AG09309 (cell line): ENCODE measurements around the gene ABHD10.
A peak's percentile ranks its signal among the peaks of the same experiment; 100 is the strongest.

Experiments used
- DNase-seq: peaks from one replicate; pipeline ENCODE4 v3.0.0-alpha.2; 2010; ENCODE audit warnings: low read depth
- H3K4me3 ChIP-seq: 2 replicates; pipeline ENCODE4 v1.5.1; 2011; ENCODE audit warnings: mild to moderate bottlenecking, low read depth, low read length, moderate library complexity; ENCODE audit not compliant: control insufficient read depth
- CTCF ChIP-seq: IDR thresholded peaks from 2 replicates; pipeline ENCODE4 v1.5.1; 2011; ENCODE audit warnings: mild to moderate bottlenecking, low read depth, low read length, inconsistent platforms; ENCODE audit not compliant: insufficient read depth, control insufficient read depth; ENCODE audit errors: missing control alignments

The ABHD10 gene

GRCh38 chr3:111999484-112000324 lies 20.9 kb downstream of the ABHD10 start:
- peak overlapping the region; percentile 60 for H3K4me3 ChIP-seq
- DNase-seq = no peak
- no peak for TF ChIP-seq CTCF

- no peak for DNase-seq
- no peak overlapping the region for H3K4me3 ChIP-seq
- TF ChIP-seq CTCF = no peak
Measured at GRCh38 chr3:112000367-112000771, 21.5 kb downstream of the ABHD10 start.

GRCh38 chr3:112000966-112001365 lies 22.1 kb downstream of the ABHD10 start:
- no peak overlapping the region for H3K4me3 ChIP-seq
- DNase-seq = no peak
- TF ChIP-seq CTCF = no peak

- no peak for DNase-seq
- no peak overlapping the region for H3K4me3 ChIP-seq
- TF ChIP-seq CTCF = no peak
Measured at GRCh38 chr3:112001526-112001925, 22.7 kb downstream of the ABHD10 start.

DNA sequence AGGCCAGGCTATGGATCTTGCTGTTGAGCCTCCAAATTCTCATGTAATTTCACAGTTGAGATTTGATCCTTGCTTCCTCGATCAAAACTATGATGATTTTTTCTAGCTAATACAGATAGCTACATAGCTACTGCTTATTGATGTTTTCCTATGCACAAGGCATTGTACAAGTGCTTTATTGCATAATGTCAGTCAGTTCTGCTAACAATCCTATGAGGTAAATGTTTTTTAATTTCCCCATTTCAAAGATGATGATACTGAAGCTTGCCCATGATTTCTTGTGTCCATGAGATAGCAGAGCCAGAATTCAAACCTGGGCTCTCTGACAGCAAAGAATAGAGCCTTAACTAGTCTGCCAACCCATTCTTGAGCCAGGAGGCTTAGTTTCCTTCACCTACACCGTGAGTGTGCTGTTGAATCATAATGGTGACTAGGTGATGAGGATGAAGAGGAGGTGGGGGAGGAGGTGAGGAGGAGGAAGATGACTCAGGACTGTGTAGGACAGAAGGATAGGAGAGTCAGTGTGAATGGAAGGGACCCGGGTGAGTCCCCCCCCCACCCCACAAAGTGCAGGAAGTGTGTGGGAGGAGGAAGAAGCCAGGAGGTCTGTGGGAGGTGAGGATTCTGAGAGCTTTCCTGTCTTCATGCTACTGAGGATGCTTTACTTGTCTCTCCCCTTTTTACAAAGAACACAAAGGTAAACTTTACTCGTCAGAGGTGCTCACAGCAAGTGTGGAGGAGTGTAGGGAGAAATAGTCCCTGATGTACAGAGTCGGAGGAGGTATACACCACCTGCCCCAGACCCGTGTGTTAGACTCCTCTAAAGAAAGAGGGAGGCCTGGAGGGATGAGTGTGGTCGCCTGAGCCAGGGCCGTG lies 23.5 kb downstream of the ABHD10 start:
- no peak for TF ChIP-seq CTCF
- no peak overlapping the region for H3K4me3 ChIP-seq
- DNase-seq = no peak

DNA sequence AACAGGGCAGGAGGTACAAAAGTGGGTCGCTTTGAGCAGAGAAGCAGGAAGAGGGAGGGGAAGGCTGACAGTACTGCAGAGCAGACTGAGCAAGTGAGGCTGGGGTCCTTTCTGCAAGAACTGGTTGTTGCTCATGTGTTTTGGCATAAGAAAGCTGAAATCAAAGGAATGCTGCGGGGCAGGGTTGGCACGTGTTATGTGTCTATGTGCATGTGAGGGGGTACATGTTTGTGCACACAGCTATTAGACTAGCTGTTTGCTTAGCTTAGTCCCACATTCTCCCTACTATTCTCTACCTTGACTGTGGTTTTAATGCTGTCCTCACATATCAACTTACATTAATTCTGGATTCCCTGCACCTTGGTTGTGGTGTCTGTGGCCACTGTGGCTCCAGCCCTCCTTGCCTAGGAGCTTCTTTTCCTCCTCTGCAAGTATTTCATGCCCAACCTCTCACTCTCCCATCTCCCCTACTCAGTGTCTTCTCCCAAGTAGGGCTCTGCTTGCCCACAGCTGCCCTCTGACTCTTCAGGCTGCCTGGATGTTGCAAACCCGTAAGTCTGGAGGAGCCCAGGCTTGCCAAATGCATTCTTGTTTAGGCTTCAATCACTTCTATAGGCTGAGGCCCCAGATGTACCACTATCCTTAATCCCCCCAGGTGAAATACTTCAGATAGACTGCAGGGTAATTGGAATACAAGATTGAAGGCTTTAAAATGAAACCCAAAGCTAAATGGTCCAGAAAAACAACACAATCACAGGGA lies 24.7 kb downstream of the ABHD10 start:
- no peak overlapping the region for H3K4me3 ChIP-seq
- no peak for DNase-seq
- no peak for TF ChIP-seq CTCF
